ENCODE data around the gene SH3BP5L. TPM values are rescaled to one million over a fixed set of nuclear protein-coding genes. Genes with fewer than 3 reads are reported as not detected.
"Not testable (repeated sequence)": the region's sequence is repeated elsewhere in the genome, so short reads cannot be mapped to it uniquely, and the experiment has no call there.

Gene SH3BP5L
- total and polyA plus RNA-seq, 3 donors from 2014 or later: 26.8 to 31.5 (median 31.1) TPM

DNA sequence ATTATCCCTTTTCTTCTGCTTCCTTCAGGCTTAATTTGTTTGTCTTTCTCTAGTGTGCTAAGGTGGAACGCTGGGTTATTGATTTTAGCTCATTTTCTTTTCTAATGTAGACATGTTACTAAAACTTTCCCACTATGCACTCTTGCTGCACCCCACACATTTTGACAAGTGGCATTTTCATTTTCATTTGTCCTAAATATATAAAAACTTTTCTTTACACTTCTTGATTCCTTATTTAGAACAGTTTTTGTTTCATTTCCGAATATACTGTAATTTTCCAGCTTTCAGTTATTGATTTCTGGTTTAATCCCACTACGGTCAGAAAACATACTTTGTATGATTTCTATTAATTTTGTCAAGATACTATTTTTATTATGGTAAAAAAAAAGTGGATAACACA is 25.3 kb downstream of the SH3BP5L start:
- DNase-seq: no peak
- H3K4me1 ChIP-seq: no peaks in the 10 kb centered on the region
- WGBS, 2 donors: 81 to 84% methylated on average over 3 of the region's 3 CpGs
- no peak overlapping the region for H3K4me3 ChIP-seq
- intact Hi-C loops (cut with DNase I; ENCODE audit: low total_unique reads): no loop called here
- no peaks in the 10 kb centered on the region for H3K27me3 ChIP-seq
- H3K36me3 ChIP-seq (ENCODE audit: low read depth, missing control alignments): no peaks in the 10 kb centered on the region
- TF ChIP-seq, protein P1, sequence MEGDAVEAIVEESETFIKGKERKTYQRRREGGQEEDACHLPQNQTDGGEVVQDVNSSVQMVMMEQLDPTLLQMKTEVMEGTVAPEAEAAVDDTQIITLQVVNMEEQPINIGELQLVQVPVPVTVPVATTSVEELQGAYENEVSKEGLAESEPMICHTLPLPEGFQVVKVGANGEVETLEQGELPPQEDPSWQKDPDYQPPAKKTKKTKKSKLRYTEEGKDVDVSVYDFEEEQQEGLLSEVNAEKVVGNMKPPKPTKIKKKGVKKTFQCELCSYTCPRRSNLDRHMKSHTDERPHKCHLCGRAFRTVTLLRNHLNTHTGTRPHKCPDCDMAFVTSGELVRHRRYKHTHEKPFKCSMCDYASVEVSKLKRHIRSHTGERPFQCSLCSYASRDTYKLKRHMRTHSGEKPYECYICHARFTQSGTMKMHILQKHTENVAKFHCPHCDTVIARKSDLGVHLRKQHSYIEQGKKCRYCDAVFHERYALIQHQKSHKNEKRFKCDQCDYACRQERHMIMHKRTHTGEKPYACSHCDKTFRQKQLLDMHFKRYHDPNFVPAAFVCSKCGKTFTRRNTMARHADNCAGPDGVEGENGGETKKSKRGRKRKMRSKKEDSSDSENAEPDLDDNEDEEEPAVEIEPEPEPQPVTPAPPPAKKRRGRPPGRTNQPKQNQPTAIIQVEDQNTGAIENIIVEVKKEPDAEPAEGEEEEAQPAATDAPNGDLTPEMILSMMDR (IDR thresholded peaks at IDR 0.05): no peak
- no peak for TF ChIP-seq POLR2A (IDR thresholded peaks at IDR 0.05)
- H3K9me3 ChIP-seq: no peaks in the 10 kb centered on the region
- no peak overlapping the region for H3K27ac ChIP-seq

DNA sequence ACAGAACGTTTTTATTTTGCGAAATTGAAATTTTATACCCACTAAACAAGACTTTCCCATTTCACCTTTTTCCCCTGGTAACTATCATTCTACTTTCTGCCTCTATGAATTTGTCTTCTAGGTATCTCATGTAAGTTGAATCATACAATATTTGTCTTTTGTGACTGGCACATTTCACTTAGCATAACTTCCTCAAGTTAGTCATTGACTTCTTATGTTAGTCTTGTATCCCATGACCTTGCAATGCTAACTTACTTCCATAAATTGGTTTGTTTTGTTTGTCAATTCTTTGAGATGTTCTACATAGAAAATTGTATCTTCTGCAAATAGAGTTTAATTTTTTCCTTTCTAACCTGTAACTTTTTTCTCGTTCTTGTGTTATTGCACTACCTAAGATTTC is 26.9 kb downstream of the SH3BP5L start:
- H3K4me1 ChIP-seq: no peaks in the 10 kb centered on the region
- no peaks in the 10 kb centered on the region for H3K36me3 ChIP-seq (ENCODE audit: low read depth, missing control alignments)
- intact Hi-C loops (cut with DNase I; ENCODE audit: low total_unique reads): no loop called here
- TF ChIP-seq POLR2A (IDR thresholded peaks at IDR 0.05): no peak
- TF ChIP-seq, protein P1 (IDR thresholded peaks at IDR 0.05): no peak
- DNase-seq: no peak
- H3K27ac ChIP-seq: no peak overlapping the region
- H3K4me3 ChIP-seq: no peak overlapping the region
- 79 to 88% methylated on average over 3 of the region's 3 CpGs for WGBS, 2 donors
- no peaks in the 10 kb centered on the region for H3K9me3 ChIP-seq
- no peaks in the 10 kb centered on the region for H3K27me3 ChIP-seq

DNA sequence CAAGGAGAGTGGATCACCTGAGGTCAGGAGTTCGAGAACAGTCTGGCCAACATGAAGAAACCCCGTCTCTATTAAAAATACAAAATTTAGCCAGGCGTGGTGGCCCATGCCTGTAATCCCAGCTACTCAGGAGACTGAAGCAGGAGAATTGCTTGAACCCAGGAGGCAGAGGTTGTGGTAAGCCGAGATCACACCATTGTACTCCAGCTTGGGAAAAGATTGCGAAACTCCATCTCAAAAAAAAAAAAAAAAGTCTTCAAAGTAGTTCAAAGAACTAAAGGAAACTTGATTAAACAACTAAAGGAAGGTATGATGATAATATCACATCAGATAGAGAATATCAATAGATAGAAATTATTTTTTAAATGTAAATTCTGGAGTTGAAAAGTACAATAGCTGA is 31.1 kb downstream of the SH3BP5L start:
- DNase-seq; H3K4me1 ChIP-seq; H3K27me3 ChIP-seq; intact Hi-C loops (cut with DNase I; ENCODE audit: low total_unique reads); H3K36me3 ChIP-seq (ENCODE audit: low read depth, missing control alignments); H3K9me3 ChIP-seq; H3K4me3 ChIP-seq; H3K27ac ChIP-seq: not testable (repeated sequence)
- 88 to 93% methylated on average over 5 of the region's 5 CpGs for WGBS, 2 donors

DNA sequence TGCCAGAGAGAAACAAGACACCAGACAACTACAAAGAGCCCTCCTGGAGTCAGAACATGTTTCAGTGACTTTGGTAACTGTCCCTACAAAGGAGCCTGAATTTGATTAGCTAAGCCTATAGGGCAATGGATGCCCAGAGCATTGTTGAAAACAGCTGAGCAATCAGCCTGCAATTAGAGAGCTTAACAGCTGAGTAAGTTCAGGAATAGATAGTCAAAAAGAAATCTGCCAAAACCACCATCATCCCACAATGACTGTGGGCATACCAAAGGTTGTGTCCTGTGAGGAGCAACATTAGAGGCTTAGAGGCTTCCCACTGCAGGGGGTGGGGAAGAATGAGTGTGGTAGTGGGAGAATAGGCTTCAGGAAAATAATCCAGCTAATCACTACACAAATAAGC is 32.1 kb downstream of the SH3BP5L start:
- no peaks in the 10 kb centered on the region for H3K36me3 ChIP-seq (ENCODE audit: low read depth, missing control alignments)
- no peak overlapping the region for H3K27ac ChIP-seq
- DNase-seq: no peak
- H3K4me3 ChIP-seq: no peak overlapping the region
- H3K4me1 ChIP-seq: no peaks in the 10 kb centered on the region
- TF ChIP-seq POLR2A (IDR thresholded peaks at IDR 0.05): no peak
- TF ChIP-seq, protein P1 (IDR thresholded peaks at IDR 0.05): no peak
- intact Hi-C loops (cut with DNase I; ENCODE audit: low total_unique reads): no loop called here
- H3K9me3 ChIP-seq: no peaks in the 10 kb centered on the region
- no peaks in the 10 kb centered on the region for H3K27me3 ChIP-seq

DNA sequence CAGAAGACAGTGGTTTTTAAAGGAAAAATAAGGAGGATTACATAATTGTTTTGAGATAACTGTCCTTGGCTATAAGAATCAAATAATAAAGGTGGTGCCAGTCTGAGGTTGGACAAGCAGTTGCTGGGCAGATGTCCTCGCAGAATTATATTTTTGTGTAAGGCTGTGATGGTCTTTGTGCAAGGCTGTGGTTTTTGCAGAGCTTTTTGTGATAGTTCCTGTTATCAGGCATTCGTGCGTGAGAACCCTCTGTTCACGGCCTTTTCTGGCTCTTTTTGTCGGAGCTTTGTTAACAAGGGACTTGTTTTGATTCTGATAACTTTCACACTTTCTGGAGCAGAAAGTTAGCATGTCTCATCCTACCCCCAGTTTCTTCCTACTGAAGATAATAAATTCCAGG is 33.4 kb downstream of the SH3BP5L start:
- TF ChIP-seq POLR2A (IDR thresholded peaks at IDR 0.05): no peak
- no peaks in the 10 kb centered on the region for H3K36me3 ChIP-seq (ENCODE audit: low read depth, missing control alignments)
- no peak overlapping the region for H3K4me3 ChIP-seq
- no peak for DNase-seq
- WGBS, 2 donors: 55 to 60% methylated on average over 5 of the region's 5 CpGs
- intact Hi-C loops (cut with DNase I; ENCODE audit: low total_unique reads): no loop called here
- H3K4me1 ChIP-seq: no peaks in the 10 kb centered on the region
- H3K27ac ChIP-seq: no peak overlapping the region
- no peaks in the 10 kb centered on the region for H3K27me3 ChIP-seq
- no peaks in the 10 kb centered on the region for H3K9me3 ChIP-seq

DNA sequence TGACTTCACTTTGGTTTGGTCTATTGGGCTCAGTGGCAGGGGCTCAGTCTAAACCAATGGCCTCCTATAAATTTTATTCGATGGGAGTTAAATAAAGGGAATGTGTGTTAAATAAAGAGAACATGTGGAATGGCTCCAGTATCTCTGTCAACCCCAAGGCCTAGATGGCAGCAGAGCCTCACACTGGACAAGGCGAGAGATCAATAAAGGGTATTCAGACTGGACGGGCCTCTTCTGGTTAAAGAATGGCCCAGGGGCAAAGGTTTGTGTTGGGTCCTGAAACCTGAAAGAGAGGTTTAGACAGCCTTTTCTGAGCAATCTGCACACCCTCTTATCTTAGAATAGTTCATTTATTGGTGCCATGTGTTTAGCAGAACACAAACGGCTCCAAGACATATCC is 34.7 kb downstream of the SH3BP5L start:
- Histone ChIP-seq H3K9me3 (no peaks in the 10 kb centered on the region), H3K27ac (no peak overlapping the region), H3K4me1 (no peaks in the 10 kb centered on the region), H3K4me3 (no peak overlapping the region), H3K36me3 (ENCODE audit: low read depth, missing control alignments) (no peaks in the 10 kb centered on the region), H3K27me3 (no peaks in the 10 kb centered on the region)
- intact Hi-C loops (cut with DNase I; ENCODE audit: low total_unique reads): no loop called here
- no peak for DNase-seq
- TF ChIP-seq, protein P1 (IDR thresholded peaks at IDR 0.05): no peak
- no peak for TF ChIP-seq POLR2A (IDR thresholded peaks at IDR 0.05)
- 87 to 90% methylated on average over 4 of the region's 4 CpGs for WGBS, 2 donors

Data from testis (tissue), 3 donors.